ENCODE measurements around the gene EXOG. TPM values are rescaled to one million over a fixed set of nuclear protein-coding genes. Genes with fewer than 3 reads are reported as not detected.

The EXOG gene
- total RNA-seq, 1 experiment from 2014 or later: 13.7 TPM

GRCh38 chr3:38548154-38548931 is 52.2 kb downstream of the EXOG start:
- peak; percentile 43 for DNase-seq (ENCODE audit: low spot score)
- ATAC-seq: peak; percentile 66
- Mint-ChIP-seq H3K27me3 (ENCODE audit: low read depth) (no peaks in the 10 kb centered on the region), H3K4me3 (no peak overlapping the region), H3K4me1 (peaks cover 14% of the 10 kb centered on the region), H3K36me3 (peaks cover 16% of the 10 kb centered on the region), H3K27ac (peak overlapping the region; percentile 70), H3K9me3 (peaks cover 12% of the 10 kb centered on the region)
- no peak for TF ChIP-seq PRDM15 (CRISPR knock-in tag; IDR thresholded peaks at IDR 0.05)
- no peak for TF ChIP-seq NR1H2 (CRISPR knock-in tag; IDR thresholded peaks at IDR 0.05)
- no peak for TF ChIP-seq GTF2I (CRISPR knock-in tag; conservative IDR thresholded peaks at IDR 0.05)
- TF ChIP-seq, protein P1, sequence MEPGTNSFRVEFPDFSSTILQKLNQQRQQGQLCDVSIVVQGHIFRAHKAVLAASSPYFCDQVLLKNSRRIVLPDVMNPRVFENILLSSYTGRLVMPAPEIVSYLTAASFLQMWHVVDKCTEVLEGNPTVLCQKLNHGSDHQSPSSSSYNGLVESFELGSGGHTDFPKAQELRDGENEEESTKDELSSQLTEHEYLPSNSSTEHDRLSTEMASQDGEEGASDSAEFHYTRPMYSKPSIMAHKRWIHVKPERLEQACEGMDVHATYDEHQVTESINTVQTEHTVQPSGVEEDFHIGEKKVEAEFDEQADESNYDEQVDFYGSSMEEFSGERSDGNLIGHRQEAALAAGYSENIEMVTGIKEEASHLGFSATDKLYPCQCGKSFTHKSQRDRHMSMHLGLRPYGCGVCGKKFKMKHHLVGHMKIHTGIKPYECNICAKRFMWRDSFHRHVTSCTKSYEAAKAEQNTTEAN (CRISPR knock-in tag; IDR thresholded peaks at IDR 0.05): no peak
- no peak for TF ChIP-seq ZNF671 (CRISPR knock-in tag; IDR thresholded peaks at IDR 0.05)
- TF ChIP-seq IRF2 (CRISPR knock-in tag; IDR thresholded peaks at IDR 0.05; ENCODE audit: borderline replicate concordance, low read depth): no peak
- no peak for TF ChIP-seq ZNF423 (CRISPR knock-in tag; IDR thresholded peaks at IDR 0.05)
- TF ChIP-seq GRHL2 (CRISPR knock-in tag; IDR thresholded peaks at IDR 0.05; ENCODE audit: insufficient replicate concordance, severe bottlenecking): no peak
- no peak for TF ChIP-seq TP53 (CRISPR knock-in tag; IDR thresholded peaks at IDR 0.05)
- no peak for TF ChIP-seq GABPB1 (CRISPR knock-in tag; IDR thresholded peaks at IDR 0.05)
- TF ChIP-seq ESRRA (CRISPR knock-in tag; IDR thresholded peaks at IDR 0.05; ENCODE audit: borderline replicate concordance): no peak
- ChIA-PET POLR2A (no interaction called here), CTCF (interaction anchor here (0.9 to 1.8 kb wide), 6 partner anchors 10 to 202 kb away, joined by 3 to 7 read pairs (median 4); partner anchors contain the start of gene XYLB)

GRCh38 chr3:38549082-38549481 is 52.9 kb downstream of the EXOG start:
- no peak overlapping the region for H3K27ac Mint-ChIP-seq
- H3K9me3 Mint-ChIP-seq: peaks cover 18% of the 10 kb centered on the region
- peaks cover 14% of the 10 kb centered on the region for H3K4me1 Mint-ChIP-seq
- DNase-seq (ENCODE audit: low spot score): no peak
- H3K4me3 Mint-ChIP-seq: no peak overlapping the region
- TF ChIP-seq, protein P2, sequence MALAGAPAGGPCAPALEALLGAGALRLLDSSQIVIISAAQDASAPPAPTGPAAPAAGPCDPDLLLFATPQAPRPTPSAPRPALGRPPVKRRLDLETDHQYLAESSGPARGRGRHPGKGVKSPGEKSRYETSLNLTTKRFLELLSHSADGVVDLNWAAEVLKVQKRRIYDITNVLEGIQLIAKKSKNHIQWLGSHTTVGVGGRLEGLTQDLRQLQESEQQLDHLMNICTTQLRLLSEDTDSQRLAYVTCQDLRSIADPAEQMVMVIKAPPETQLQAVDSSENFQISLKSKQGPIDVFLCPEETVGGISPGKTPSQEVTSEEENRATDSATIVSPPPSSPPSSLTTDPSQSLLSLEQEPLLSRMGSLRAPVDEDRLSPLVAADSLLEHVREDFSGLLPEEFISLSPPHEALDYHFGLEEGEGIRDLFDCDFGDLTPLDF (CRISPR knock-in tag; IDR thresholded peaks at IDR 0.05): no peak
- no peak for TF ChIP-seq NR1H2 (CRISPR knock-in tag; IDR thresholded peaks at IDR 0.05)
- TF ChIP-seq CTCF (IDR thresholded peaks at IDR 0.05): no peak
- no peak for TF ChIP-seq ELF4 (CRISPR knock-in tag; IDR thresholded peaks at IDR 0.05; ENCODE audit: low read depth)
- no peak for TF ChIP-seq AR (CRISPR knock-in tag; IDR thresholded peaks at IDR 0.05)
- no peak for TF ChIP-seq IRF2 (CRISPR knock-in tag; IDR thresholded peaks at IDR 0.05; ENCODE audit: borderline replicate concordance, low read depth)
- TF ChIP-seq ZSCAN18 (CRISPR knock-in tag; IDR thresholded peaks at IDR 0.05): no peak
- peaks cover 22% of the 10 kb centered on the region for H3K36me3 Mint-ChIP-seq
- ATAC-seq: no peak
- CTCF ChIA-PET: interaction anchor here (1.0 to 1.8 kb wide), 4 partner anchors 9 to 28 kb away, joined by 3 to 7 read pairs (median 6); no protein-coding TSS in a partner anchor
- no peaks in the 10 kb centered on the region for H3K27me3 Mint-ChIP-seq (ENCODE audit: low read depth)
- POLR2A ChIA-PET: no interaction called here

Data from WTC11 (cell line).